ENCODE results near the gene TXNDC17. TPM values are rescaled to one million over a fixed set of nuclear protein-coding genes. Genes with fewer than 3 reads are reported as not detected.

Gene TXNDC17
- total and polyA plus RNA-seq, 9 of the 15 experiments (the other 6 are each of a cell fraction or from before 2014, with no cell fraction given): 108 to 759 (median 179) TPM

GRCh38 chr17:6651919-6652452 is 11.1 kb downstream of the TXNDC17 start (continued):
- TF ChIP-seq BCLAF1 (IDR thresholded peaks at IDR 0.05; ENCODE audit: borderline replicate concordance in 1 of 2, control insufficient read depth in 1 of 2, low read depth in 2 of 2, low read length in 1 of 2): no peak
- no peak for TF ChIP-seq NCOA1 (IDR thresholded peaks at IDR 0.05; ENCODE audit: low read depth)
- TF ChIP-seq ZBTB33 (CRISPR knock-in tag; IDR thresholded peaks at IDR 0.05): peak; percentile 85; the same call in 1 of the 2 replicates
- peak; percentile 64 for TF ChIP-seq RBFOX2 (IDR thresholded peaks at IDR 0.05; ENCODE audit: low read depth, low read length)
- peak; percentile 54 for TF ChIP-seq MEIS2 (IDR thresholded peaks at IDR 0.05; ENCODE audit: partially characterized antibody)
- TF ChIP-seq ARID3B (CRISPR knock-in tag; IDR thresholded peaks at IDR 0.05; ENCODE audit: borderline replicate concordance): no peak
- no peak for TF ChIP-seq GTF3C2 (IDR thresholded peaks at IDR 0.05; ENCODE audit: borderline replicate concordance, extremely low read depth, insufficient read length)
- no peak for TF ChIP-seq FOXA3 (CRISPR knock-in tag; conservative IDR thresholded peaks at IDR 0.05 in 1 of 2, IDR thresholded peaks at IDR 0.05 in 1 of 2)
- TF ChIP-seq E2F6 (IDR thresholded peaks at IDR 0.05; ENCODE audit: borderline replicate concordance in 1 of 2, extremely low read depth in 1 of 2, insufficient read depth in 1 of 2, insufficient read length in 1 of 2, low read depth in 1 of 2, low read length in 1 of 2, poor library complexity in 1 of 2, severe bottlenecking in 1 of 2): peak; percentile 77
- no peak for TF ChIP-seq ZNF146 (CRISPR knock-in tag; IDR thresholded peaks at IDR 0.05; ENCODE audit: unreplicated experiment)
- no peak for TF ChIP-seq TCF7L2 (IDR thresholded peaks at IDR 0.05; ENCODE audit: low read depth, low read length)
- TF ChIP-seq ATF1 (CRISPR knock-in tag; IDR thresholded peaks at IDR 0.05): no peak
- TF ChIP-seq ATF1 (tag; IDR thresholded peaks at IDR 0.05): peak; percentile 46
- no peak for TF ChIP-seq ZKSCAN8 (CRISPR knock-in tag; IDR thresholded peaks at IDR 0.05)

Measured in K562 (cell line).